Peyer's patch (tissue), 4 donors: Measurements from ENCODE around the gene BMPR1A. TPM values are rescaled to one million over a fixed set of nuclear protein-coding genes. Genes with fewer than 3 reads are reported as not detected.
A peak's percentile ranks its signal among the peaks of the same experiment; 100 is the strongest.

Experiments
- DNase-seq, 3 donors: peaks; one replicate each; pipeline ENCODE4 v3.0.0-alpha.2; 2017 to 2019
- H3K27ac ChIP-seq, 4 donors: fragments of 200-600 bp; sonication (generic); one replicate each; pipeline ENCODE4 v1.5.1; 2016 to 2019
- H3K27me3 ChIP-seq, 2 donors: fragments of 200-600 bp; sonication (generic); one replicate each; pipeline ENCODE4 v1.5.1; 2019
- H3K36me3 ChIP-seq, 3 donors: fragments of 200-600 bp; sonication (generic); one replicate each; pipeline ENCODE4 v1.5.1; 2016 to 2019
- H3K4me1 ChIP-seq, 4 donors: fragments of 200-600 bp; sonication (generic); one replicate each; pipeline ENCODE4 v1.5.1; 2016 to 2019
- H3K4me3 ChIP-seq, 4 donors: fragments of 200-600 bp; sonication (generic); 1 replicate in 3 of 4; 2 replicates in 1 of 4; pipeline ENCODE4 v1.5.1; 2016 to 2019; ENCODE audit warnings: mild to moderate bottlenecking in 1 of 4
- H3K9me3 ChIP-seq, 4 donors: fragments of 200-600 bp; sonication (generic); one replicate each; pipeline ENCODE4 v1.5.1; 2016 to 2019; ENCODE audit warnings: mild to moderate bottlenecking in 1 of 4
- POLR2A ChIP-seq, 2 donors: fragments of 450-650 bp; IDR thresholded peaks; one replicate each; pipeline ENCODE4 v1.5.1; 2017; ENCODE audit warnings: antibody characterized with exemption in 2 of 2, mild to moderate bottlenecking in 2 of 2, moderate library complexity in 2 of 2
- total RNA-seq, 4 donors: library from RNA; depleted of rRNA; stranded (reverse); fragments of >200 nt; gene quantifications; one replicate each; pipeline ENCODE4 v1.1.0, GENCODE V29; 2016
- TF ChIP-seq, protein P1 (sequence below), 6 experiments: fragments of 450-650 bp in 4 of 6; fragments of 200-600 bp in 2 of 6; sonication (generic) in 1 of 6; IDR thresholded peaks; one replicate each; pipeline ENCODE4 v1.5.1; 2017 to 2019; ENCODE audit warnings: antibody characterized with exemption in 6 of 6, mild to moderate bottlenecking in 3 of 6, moderate library complexity in 1 of 6

BMPR1A gene
- total RNA-seq, 4 donors from 2014 or later, result 17.1 to 40.1 (median 24.9) TPM

GRCh38 chr10:86940677-86941076 lies 184.3 kb downstream of the BMPR1A start:
- peak in 2 of 3 donors; percentile 9 to 42 for DNase-seq
- Histone ChIP-seq H3K4me3 (no peak overlapping the region), H3K27ac (no peak overlapping the region), H3K36me3 (no peaks in the 10 kb centered on the region), H3K27me3 (no peaks in the 10 kb centered on the region), H3K9me3 (no peaks in the 10 kb centered on the region), H3K4me1 (no peaks in the 10 kb centered on the region)
- TF ChIP-seq, protein P1, sequence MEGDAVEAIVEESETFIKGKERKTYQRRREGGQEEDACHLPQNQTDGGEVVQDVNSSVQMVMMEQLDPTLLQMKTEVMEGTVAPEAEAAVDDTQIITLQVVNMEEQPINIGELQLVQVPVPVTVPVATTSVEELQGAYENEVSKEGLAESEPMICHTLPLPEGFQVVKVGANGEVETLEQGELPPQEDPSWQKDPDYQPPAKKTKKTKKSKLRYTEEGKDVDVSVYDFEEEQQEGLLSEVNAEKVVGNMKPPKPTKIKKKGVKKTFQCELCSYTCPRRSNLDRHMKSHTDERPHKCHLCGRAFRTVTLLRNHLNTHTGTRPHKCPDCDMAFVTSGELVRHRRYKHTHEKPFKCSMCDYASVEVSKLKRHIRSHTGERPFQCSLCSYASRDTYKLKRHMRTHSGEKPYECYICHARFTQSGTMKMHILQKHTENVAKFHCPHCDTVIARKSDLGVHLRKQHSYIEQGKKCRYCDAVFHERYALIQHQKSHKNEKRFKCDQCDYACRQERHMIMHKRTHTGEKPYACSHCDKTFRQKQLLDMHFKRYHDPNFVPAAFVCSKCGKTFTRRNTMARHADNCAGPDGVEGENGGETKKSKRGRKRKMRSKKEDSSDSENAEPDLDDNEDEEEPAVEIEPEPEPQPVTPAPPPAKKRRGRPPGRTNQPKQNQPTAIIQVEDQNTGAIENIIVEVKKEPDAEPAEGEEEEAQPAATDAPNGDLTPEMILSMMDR (IDR thresholded peaks at IDR 0.05), result no peak
- no peak for TF ChIP-seq POLR2A (IDR thresholded peaks at IDR 0.05)

GRCh38 chr10:86941426-86941825 lies 185.0 kb downstream of the BMPR1A start:
- no peak for DNase-seq
- Histone ChIP-seq H3K9me3 (no peaks in the 10 kb centered on the region), H3K27me3 (no peaks in the 10 kb centered on the region), H3K4me1 (no peaks in the 10 kb centered on the region), H3K36me3 (no peaks in the 10 kb centered on the region), H3K4me3 (no peak overlapping the region), H3K27ac (no peak overlapping the region)
- TF ChIP-seq, protein P1 (IDR thresholded peaks at IDR 0.05), result no peak
- TF ChIP-seq POLR2A (IDR thresholded peaks at IDR 0.05), result no peak

GRCh38 chr10:86941991-86942421 lies 185.6 kb downstream of the BMPR1A start:
- Histone ChIP-seq H3K36me3 (no peaks in the 10 kb centered on the region), H3K4me1 (no peaks in the 10 kb centered on the region), H3K27me3 (no peaks in the 10 kb centered on the region), H3K9me3 (no peaks in the 10 kb centered on the region), H3K27ac (no peak overlapping the region), H3K4me3 (no peak overlapping the region)
- peak in 2 of 3 donors; percentile 9 to 43 for DNase-seq
- no peak for TF ChIP-seq POLR2A (IDR thresholded peaks at IDR 0.05)
- TF ChIP-seq, protein P1 (IDR thresholded peaks at IDR 0.05), result no peak

DNA sequence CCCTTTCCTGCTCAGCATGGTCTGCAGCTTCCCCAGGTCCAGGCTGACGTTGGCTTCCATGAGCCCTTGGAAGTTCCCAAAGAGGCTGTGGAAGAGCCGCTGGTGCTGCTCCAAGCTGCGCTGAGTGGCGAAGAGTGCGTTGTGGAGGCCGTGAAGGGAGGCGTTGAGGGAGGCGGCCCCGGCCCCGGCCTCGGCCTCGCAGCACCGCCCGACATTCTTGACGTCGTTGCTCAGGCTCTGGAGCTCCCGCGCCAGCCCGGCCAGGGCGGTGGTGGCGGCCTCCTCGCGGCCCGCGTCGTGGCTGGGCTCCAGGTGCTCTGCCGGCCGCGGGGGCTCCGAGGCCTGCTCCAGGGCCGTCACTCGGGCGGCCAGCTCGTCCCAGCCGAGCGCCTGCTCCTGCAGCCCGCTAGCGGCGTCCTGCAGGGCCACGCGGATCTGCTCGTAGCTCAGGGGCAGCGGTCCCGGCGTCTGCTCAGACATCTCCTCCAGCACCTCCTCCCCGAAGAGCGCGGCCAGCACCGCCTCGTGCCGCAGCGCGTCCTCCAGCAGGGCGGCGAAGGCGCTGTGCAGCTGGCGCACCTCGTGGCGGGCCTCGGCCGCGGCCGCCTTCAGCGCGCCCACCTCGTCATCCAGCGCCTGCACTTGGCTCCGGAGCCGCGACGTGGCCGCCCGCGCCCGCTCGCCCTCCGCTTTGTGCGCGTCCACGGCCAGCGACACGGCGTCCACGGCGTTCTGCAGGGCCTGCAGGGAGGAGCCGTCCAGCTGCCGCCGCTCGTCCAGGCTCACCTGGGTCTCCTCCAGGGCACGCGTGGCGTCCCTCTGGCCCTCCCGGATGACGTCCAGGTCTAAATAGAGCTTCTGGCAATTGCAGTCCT lies 186.3 kb downstream of the BMPR1A start:
- Histone ChIP-seq H3K36me3 (no peaks in the 10 kb centered on the region), H3K9me3 (no peaks in the 10 kb centered on the region), H3K4me3 (peak overlapping the region in 1 of 4 donors; percentile 21), H3K27ac (no peak overlapping the region), H3K27me3 (no peaks in the 10 kb centered on the region), H3K4me1 (no peaks in the 10 kb centered on the region)
- TF ChIP-seq, protein P1 (IDR thresholded peaks at IDR 0.05), result no peak
- no peak for TF ChIP-seq POLR2A (IDR thresholded peaks at IDR 0.05)
- peak in 2 of 3 donors; percentile 6 to 44 for DNase-seq

DNA sequence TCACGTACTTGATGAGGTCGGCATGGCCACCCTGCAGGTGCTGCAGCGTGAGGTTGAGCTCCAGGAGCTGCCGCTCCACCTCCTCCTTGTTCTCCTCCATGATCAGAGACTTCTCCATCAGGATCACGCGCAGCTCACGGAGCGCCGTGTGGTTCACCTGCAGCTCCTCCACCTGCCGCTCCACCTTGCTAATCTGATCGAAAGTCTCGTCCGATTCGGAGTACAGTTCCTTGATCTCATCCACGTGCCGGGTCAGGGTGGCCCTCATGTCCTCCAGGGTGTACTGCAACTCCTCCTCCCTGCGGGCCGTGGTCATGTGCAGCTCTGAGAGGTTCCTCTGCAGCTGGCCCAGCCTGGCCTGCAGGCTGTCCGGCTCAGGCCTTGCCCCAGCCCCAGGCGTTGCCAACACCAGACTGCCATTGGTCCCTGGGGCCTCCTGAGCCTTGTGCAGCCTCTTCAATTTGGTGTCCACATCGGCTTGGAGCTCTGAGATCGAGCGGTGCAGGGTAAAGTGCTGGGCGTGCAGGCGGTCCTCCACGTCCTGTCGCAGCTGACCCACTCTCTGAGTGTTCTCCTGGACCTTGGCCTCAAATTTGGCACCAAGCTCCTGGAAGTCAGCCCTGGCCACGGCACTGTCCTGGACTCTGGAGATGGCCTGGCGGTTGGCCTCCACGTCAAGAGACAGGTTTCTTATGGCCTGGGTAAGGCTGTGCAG lies 187.1 kb downstream of the BMPR1A start:
- TF ChIP-seq POLR2A (IDR thresholded peaks at IDR 0.05), result no peak
- TF ChIP-seq, protein P1 (IDR thresholded peaks at IDR 0.05), result no peak
- no peaks in the 10 kb centered on the region for H3K4me1 ChIP-seq
- no peaks in the 10 kb centered on the region for H3K36me3 ChIP-seq
- no peaks in the 10 kb centered on the region for H3K27me3 ChIP-seq
- H3K4me3 ChIP-seq, result no peak overlapping the region
- peak in 2 of 3 donors; percentile 11 to 42 for DNase-seq
- H3K9me3 ChIP-seq, result no peaks in the 10 kb centered on the region
- no peak overlapping the region for H3K27ac ChIP-seq
